ENCODE results near the gene DAP3.
"Not testable (repeated sequence)": the region's sequence is repeated elsewhere in the genome, so short reads cannot be mapped to it uniquely, and the experiment has no call there.

Gene DAP3

GRCh38 chr1:155689081-155689607 lies at the start of gene DAP3:
Gene DAP3 (plus strand): TSS chr1:155689091. CDS start chr1:155709780, 20,689 bp downstream.
- peak; percentile 25 for DNase-seq (ENCODE audit: low read depth)
- H3K4me3 ChIP-seq (ENCODE audit: low read depth, low read length), result peak within 1 kb of the TSS; percentile 88

DNA sequence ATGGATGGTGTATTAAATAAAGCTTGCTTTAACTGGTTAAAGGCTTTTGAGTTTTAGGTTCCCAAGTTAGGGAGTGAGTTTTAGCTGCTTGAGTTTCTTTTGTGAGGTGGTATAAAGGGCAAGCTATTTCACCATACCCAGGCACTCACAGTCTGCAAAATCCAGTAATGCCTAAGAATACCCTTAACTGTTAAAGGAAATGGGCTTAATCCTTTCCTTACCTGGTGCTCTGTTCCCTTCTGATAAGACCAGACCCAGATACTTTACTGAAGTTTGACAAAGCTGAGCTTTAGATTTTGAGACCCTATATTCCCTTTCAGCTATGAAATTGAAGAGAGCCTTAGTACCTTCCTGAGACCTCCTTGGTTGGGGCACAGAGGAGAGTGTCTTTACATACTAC lies 48.5 kb upstream of the DAP3 start:
- no peak for DNase-seq (ENCODE audit: low read depth)
- no peak overlapping the region for H3K4me3 ChIP-seq (ENCODE audit: low read depth, low read length)

GRCh38 chr1:155642559-155643180 lies 46.2 kb upstream of the DAP3 start:
- DNase-seq (ENCODE audit: low read depth); H3K4me3 ChIP-seq (ENCODE audit: low read depth, low read length): not testable (repeated sequence)

DNA sequence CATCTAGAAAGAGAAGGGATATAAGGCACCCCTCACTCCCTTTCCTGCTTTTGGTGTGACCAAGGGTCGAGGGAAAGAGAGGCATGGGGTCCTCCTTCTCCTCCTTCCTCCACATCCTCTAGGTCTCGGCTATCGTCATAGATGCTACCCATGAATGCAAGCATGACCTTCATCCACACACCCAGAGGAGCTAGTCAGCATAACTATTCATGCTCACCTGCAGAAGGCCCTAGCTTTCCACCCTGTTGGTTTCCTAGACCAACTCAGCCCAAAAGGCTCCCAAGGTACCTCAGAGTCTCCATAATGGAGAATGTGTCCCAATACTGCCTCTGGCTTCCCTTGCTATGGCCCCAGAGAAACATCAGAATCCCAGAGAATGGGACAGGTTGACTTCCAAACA lies 45.7 kb upstream of the DAP3 start:
- no peak for DNase-seq (ENCODE audit: low read depth)

DNA sequence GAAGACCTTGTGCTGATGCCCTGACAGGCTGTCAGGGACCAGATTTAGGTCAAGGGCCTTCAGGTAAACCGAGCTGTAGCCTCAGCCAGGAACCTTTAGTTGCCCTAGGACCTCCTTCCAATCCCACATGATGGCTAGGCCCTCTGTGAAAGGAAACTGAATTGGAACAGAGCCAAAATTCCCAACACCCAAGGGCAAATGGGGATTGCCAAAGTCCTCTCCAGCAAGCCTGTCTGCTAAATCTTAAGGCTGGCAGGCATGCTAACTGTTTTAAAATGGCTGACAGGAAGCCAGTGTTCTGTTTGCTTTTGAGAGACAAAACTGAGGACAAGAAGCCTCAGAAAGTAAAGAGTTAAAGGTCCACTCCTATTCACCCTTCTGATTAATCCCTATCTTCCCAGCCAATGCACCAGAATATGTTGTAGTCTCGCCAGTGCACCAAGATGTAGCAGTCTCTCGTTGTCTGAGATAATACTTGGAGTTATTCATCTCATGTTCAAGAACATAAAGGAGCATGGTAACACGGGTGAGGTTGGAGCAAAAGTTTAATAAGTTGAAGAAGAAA lies 43.8 kb upstream of the DAP3 start:
- H3K4me3 ChIP-seq (ENCODE audit: low read depth, low read length), result no peak overlapping the region
- no peak for DNase-seq (ENCODE audit: low read depth)

More for the DNA sequence above, 45.7 kb upstream of the DAP3 start:
- no peak overlapping the region for H3K4me3 ChIP-seq (ENCODE audit: low read depth, low read length)

- no peak for DNase-seq (ENCODE audit: low read depth)
- no peak overlapping the region for H3K4me3 ChIP-seq (ENCODE audit: low read depth, low read length)
These were observed 43.2 kb upstream of the DAP3 start for GRCh38 chr1:155645648-155646047.

- H3K4me3 ChIP-seq (ENCODE audit: low read depth, low read length), result no peak overlapping the region
- DNase-seq (ENCODE audit: low read depth), result peak; percentile 43
These were observed 42.6 kb upstream of the DAP3 start for GRCh38 chr1:155646307-155646706.

DNA sequence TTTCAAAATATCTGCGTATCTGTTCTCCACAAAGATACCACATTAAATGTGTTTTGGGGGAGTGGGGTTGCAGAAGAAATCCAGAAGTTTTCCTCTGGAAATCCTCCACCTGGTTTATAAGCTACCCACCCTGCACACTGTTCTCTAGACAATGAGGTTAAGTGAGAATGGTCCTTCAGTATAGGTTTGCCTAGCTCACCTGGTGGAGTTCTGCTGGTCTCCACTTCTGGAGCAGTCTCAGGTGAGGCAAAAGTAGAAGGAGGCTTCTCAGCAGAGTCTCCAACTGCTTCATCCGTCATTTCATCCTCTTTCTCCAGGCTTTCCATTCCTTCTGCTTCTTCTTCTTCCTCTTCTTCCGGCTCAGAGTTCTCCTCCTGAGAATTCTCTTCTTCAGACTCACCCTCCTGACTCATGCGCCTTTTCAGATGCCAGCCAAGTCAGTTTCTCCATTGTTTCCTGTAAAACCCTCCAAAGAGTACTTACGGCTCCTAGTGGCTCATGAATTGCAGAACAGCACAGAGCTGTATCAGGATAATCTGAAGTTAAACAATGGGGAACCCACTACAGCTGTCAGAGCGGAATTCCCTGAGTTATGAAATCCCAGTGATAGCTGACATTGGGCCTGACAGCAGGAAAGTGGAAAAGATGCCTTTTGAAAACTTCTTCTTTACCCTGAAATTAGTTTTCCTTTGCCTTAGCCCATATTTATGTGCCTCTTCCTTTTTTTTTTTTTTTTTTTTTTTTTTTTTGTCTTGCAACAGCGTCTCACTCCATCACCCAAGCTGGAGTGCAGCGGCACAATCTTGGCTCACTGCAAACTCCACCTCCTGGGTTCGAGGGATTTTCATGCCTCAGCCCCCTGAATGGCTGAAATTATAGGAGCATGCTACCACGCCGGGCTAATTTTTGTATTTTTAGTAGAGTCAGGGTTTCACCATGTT lies 40.4 kb upstream of the DAP3 start:
- peak overlapping the region; percentile 36 for H3K4me3 ChIP-seq (ENCODE audit: low read depth, low read length)
- peak; percentile 73 for DNase-seq (ENCODE audit: low read depth)

DNA sequence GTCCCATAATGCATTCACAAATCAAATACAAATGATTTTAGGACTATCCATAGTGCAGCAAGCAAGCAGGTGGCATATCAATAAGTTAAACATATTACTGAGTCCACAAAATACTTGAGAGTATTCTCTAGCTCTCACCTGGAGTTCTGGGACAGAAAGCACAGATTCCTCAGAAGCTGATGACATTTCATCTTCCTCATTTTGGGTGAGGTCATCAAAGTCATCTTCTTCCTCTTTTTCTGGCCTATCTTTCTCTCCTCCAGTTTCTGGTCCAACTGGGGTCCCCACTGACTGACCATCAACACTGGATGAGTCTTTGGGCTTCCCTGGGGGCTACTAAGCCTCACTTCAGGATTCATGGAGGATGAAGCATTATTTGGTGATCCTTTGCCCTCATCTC lies 39.2 kb upstream of the DAP3 start:
- H3K4me3 ChIP-seq (ENCODE audit: low read depth, low read length), result no peak overlapping the region

GRCh38 chr1:155650231-155650757 lies 38.6 kb upstream of the DAP3 start:
- DNase-seq (ENCODE audit: low read depth), result no peak
- no peak overlapping the region for H3K4me3 ChIP-seq (ENCODE audit: low read depth, low read length)

More for the DNA sequence above, 39.2 kb upstream of the DAP3 start:
- no peak for DNase-seq (ENCODE audit: low read depth)

- DNase-seq (ENCODE audit: low read depth), result no peak
- H3K4me3 ChIP-seq (ENCODE audit: low read depth, low read length), result no peak overlapping the region
These were observed 36.8 kb upstream of the DAP3 start for GRCh38 chr1:155651861-155652661.

GRCh38 chr1:155652951-155653350 lies 35.9 kb upstream of the DAP3 start:
- no peak for DNase-seq (ENCODE audit: low read depth)

DNA sequence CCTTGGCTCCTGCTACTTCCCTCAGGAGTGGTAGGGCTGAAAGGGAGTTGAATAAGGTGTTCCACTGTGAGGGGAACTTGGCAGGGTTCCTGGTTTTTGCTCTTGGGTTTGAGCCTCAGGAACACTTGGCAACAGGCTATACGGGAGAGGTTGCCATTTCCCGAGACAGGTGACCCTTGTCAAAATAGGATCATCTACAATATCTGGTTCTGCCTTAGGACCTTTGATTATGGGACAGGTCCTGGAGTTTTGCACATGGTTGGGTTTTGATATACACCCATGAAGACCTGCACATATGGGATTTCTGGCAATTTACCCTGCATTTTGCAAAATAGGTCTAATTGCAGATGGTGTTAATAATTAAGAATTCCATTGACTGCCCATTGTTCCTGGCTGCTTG lies 31.4 kb upstream of the DAP3 start:
- H3K4me3 ChIP-seq (ENCODE audit: low read depth, low read length), result no peak overlapping the region
- DNase-seq (ENCODE audit: low read depth), result no peak

More at GRCh38 chr1:155652951-155653350, 35.9 kb upstream of the DAP3 start:
- H3K4me3 ChIP-seq (ENCODE audit: low read depth, low read length), result no peak overlapping the region

- H3K4me3 ChIP-seq (ENCODE audit: low read depth, low read length); DNase-seq (ENCODE audit: low read depth): not testable (repeated sequence)
These were observed 27.7 kb upstream of the DAP3 start for GRCh38 chr1:155661239-155661638.

- no peak overlapping the region for H3K4me3 ChIP-seq (ENCODE audit: low read depth, low read length)
- DNase-seq (ENCODE audit: low read depth), result no peak
These were observed 19.4 kb upstream of the DAP3 start for GRCh38 chr1:155669233-155670162.

GRCh38 chr1:155671750-155672149 lies 17.1 kb upstream of the DAP3 start:
- no peak for DNase-seq (ENCODE audit: low read depth)
- no peak overlapping the region for H3K4me3 ChIP-seq (ENCODE audit: low read depth, low read length)

GRCh38 chr1:155673003-155673402 lies 15.9 kb upstream of the DAP3 start:
- H3K4me3 ChIP-seq (ENCODE audit: low read depth, low read length), result no peak overlapping the region
- DNase-seq (ENCODE audit: low read depth), result no peak

- no peak overlapping the region for H3K4me3 ChIP-seq (ENCODE audit: low read depth, low read length)
- DNase-seq (ENCODE audit: low read depth), result no peak
These were observed 10.9 kb upstream of the DAP3 start for GRCh38 chr1:155678027-155678426.
